ENCODE measurements around the gene TOP2B. TPM values are rescaled to one million over a fixed set of nuclear protein-coding genes. Genes with fewer than 3 reads are reported as not detected.
A peak's percentile ranks its signal among the peaks of the same experiment; 100 is the strongest.

Gene TOP2B
- total and polyA plus RNA-seq, 2 experiments from 2014 or later, result 36.7 to 58.4 TPM

DNA sequence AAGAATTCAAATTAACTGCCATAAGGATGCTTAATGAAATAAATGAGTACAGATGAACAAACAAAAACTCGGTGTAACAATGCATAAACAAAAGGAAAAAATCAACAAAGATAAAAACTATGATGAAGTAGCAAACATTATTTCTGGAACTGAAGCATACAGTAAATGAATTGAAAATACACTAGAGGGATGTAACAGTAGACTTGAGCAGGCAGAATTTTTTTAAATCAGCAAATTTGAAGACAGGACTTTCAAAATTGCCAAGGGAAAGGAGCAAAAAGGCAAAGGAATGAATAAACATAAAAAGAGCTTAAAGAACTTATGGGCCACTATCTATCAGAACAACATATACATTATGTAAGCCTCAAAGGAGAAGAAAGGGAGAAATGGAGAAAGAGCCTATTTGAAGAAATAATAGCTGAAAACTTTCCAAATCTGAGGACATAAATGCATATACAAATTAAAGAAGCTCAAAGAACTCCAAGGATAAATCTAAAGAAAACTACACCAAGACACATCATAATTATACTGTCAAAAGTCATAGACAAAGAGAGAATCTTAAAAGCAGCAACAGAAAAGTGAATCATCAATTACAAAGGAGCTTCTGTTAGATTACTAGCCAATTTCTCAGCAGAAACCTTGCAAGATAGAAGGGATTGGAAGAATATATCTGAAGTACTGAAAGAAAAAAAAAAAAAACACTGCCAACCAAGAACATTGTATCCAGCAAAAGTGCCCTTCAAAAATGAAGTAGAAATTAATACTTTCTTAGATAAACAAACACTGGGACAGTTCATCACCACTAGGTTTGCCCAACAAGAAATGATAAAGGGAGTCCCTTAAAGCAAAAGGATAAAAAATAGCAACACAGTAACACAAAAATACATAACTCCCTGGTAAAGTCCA is 15.5 kb downstream of the TOP2B start:
- 95 to 97% methylated on average over 1 of the region's 1 CpG for WGBS, 2 experiments (ENCODE audit: low coverage in 1 of 2, low lambda C conversion rate in 2 of 2, missing lambda C conversion rate in 2 of 2)
- in situ Hi-C loops (cut with MboI), result no loop called here

DNA sequence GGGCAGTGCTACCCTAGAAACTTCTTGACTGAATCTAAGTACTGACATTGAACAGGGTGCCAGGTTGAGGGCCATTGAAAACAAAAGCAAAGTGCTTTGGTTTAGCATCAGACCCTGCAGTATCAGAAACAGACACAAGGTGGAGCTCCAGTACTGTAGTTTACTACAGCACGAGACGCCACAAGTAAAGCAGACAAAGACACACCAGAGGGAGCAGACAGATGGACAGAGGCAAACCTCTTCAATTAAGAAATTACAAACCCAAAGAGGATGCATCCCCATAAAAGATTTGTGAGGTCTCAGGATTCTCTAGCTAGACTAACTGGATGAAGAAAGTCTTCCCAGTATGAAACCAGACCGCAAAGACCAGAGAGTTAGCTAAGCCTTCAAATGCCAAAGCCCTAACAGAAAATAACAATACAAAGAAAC is 16.6 kb downstream of the TOP2B start:
- H3K9me2 ChIP-seq (ENCODE audit: insufficient read depth), result no peaks in the 10 kb centered on the region
- peaks cover 13% of the 10 kb centered on the region for H3K4me1 ChIP-seq (ENCODE audit: insufficient read depth)
- in situ Hi-C loops (cut with MboI), result no loop called here
- 53 to 55% methylated on average over 3 of the region's 3 CpGs for WGBS, 2 experiments (ENCODE audit: low coverage in 1 of 2, low lambda C conversion rate in 2 of 2, missing lambda C conversion rate in 2 of 2)
- DNase-seq, result peak; percentile 78
- no peak overlapping the region for H2AFZ ChIP-seq
- H3K27ac ChIP-seq, result no peak overlapping the region
- no peak for TF ChIP-seq EZH2 (IDR thresholded peaks at IDR 0.05; ENCODE audit: insufficient read depth, poor library complexity, severe bottlenecking)
- TF ChIP-seq EZH2phosphoT487 (IDR thresholded peaks at IDR 0.05; ENCODE audit: insufficient read depth, low read depth), result no peak
- no peaks in the 10 kb centered on the region for H3K27me3 ChIP-seq (replicated peaks; ENCODE audit: insufficient read depth)
- H3K9ac ChIP-seq, result no peak overlapping the region
- H3K9me3 ChIP-seq (ENCODE audit: low read depth), result no peaks in the 10 kb centered on the region
- peaks cover 100% of the 10 kb centered on the region for H3K79me2 ChIP-seq (ENCODE audit: insufficient read depth)
- 0 out of 2 replicates have a peak, but pooled peaks cover 8% of the 10 kb centered on the region for H3F3A ChIP-seq (ENCODE audit: insufficient read depth)
- H3K36me3 ChIP-seq (ENCODE audit: low read depth), result no peaks in the 10 kb centered on the region; the same call in 1 of the 2 replicates
- peaks cover 36% of the 10 kb centered on the region for H4K20me1 ChIP-seq (ENCODE audit: insufficient read depth)
- H3K4me3 ChIP-seq, result no peak overlapping the region
- H3K4me2 ChIP-seq (ENCODE audit: unreplicated experiment), result no peak overlapping the region

More for the DNA sequence above, 15.5 kb downstream of the TOP2B start:
- H2AFZ ChIP-seq, result no peak overlapping the region
- no peak overlapping the region for H3K4me3 ChIP-seq
- peaks cover 18% of the 10 kb centered on the region for H3K4me1 ChIP-seq (ENCODE audit: insufficient read depth)
- H3K9me2 ChIP-seq (ENCODE audit: insufficient read depth), result no peaks in the 10 kb centered on the region
- no peak overlapping the region for H3K27ac ChIP-seq
- H3K9me3 ChIP-seq (ENCODE audit: low read depth), result no peaks in the 10 kb centered on the region
- no peaks in the 10 kb centered on the region for H3K36me3 ChIP-seq (ENCODE audit: low read depth)
- peaks cover 37% of the 10 kb centered on the region for H4K20me1 ChIP-seq (ENCODE audit: insufficient read depth)
- no peak overlapping the region for H3K4me2 ChIP-seq (ENCODE audit: unreplicated experiment)
- 0 out of 2 replicates have a peak, but pooled peaks cover 8% of the 10 kb centered on the region for H3F3A ChIP-seq (ENCODE audit: insufficient read depth)
- H3K27me3 ChIP-seq (replicated peaks; ENCODE audit: insufficient read depth), result no peaks in the 10 kb centered on the region
- DNase-seq, result no peak
- TF ChIP-seq EZH2phosphoT487 (IDR thresholded peaks at IDR 0.05; ENCODE audit: insufficient read depth, low read depth) (no peak), EZH2 (IDR thresholded peaks at IDR 0.05; ENCODE audit: insufficient read depth, poor library complexity, severe bottlenecking) (no peak)
- H3K9ac ChIP-seq, result no peak overlapping the region
- peaks cover 100% of the 10 kb centered on the region for H3K79me2 ChIP-seq (ENCODE audit: insufficient read depth)

DNA sequence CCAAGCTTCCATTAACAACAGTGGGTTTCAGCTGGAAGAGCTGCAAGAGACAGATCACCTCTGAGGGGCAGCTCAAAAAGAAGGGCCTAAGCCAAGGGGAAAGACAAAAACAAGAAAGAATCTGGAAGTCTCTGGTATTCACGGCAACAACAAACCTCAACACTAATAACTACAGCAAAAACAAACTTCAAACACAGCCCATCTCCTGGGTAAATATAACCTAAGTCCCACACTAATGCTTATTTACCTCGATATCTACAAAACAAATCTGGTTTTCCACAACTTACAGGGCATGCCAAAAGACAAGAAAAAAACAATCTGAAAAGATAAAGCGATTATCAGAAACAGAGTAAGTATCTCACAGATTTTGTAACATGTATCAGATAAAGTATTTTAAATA is 29.7 kb downstream of the TOP2B start:
- peaks cover 4% of the 10 kb centered on the region; the same call in 1 of the 2 replicates for H3K4me1 ChIP-seq (ENCODE audit: insufficient read depth)
- H3K36me3 ChIP-seq (ENCODE audit: low read depth), result peaks cover 64% of the 10 kb centered on the region
- no peak overlapping the region for H3K4me3 ChIP-seq
- H2AFZ ChIP-seq, result no peak overlapping the region
- in situ Hi-C loops (cut with MboI), result no loop called here
- peaks cover 45% of the 10 kb centered on the region for H3K79me2 ChIP-seq (ENCODE audit: insufficient read depth)
- H3K27ac ChIP-seq, result no peak overlapping the region
- no peaks in the 10 kb centered on the region for H3K27me3 ChIP-seq (replicated peaks; ENCODE audit: insufficient read depth)
- no peak overlapping the region for H3K9ac ChIP-seq
- H3F3A ChIP-seq (ENCODE audit: insufficient read depth), result no peaks in the 10 kb centered on the region; the same call in 1 of the 2 replicates
- no peak for TF ChIP-seq EZH2 (IDR thresholded peaks at IDR 0.05; ENCODE audit: insufficient read depth, poor library complexity, severe bottlenecking)
- H3K9me2 ChIP-seq (ENCODE audit: insufficient read depth), result no peaks in the 10 kb centered on the region
- no peaks in the 10 kb centered on the region for H3K9me3 ChIP-seq (ENCODE audit: low read depth)
- WGBS, 2 experiments (ENCODE audit: low coverage in 1 of 2, low lambda C conversion rate in 2 of 2, missing lambda C conversion rate in 2 of 2), result 79 to 87% methylated on average over 3 of the region's 3 CpGs
- H3K4me2 ChIP-seq (ENCODE audit: unreplicated experiment), result no peak overlapping the region
- no peaks in the 10 kb centered on the region for H4K20me1 ChIP-seq (ENCODE audit: insufficient read depth)
- DNase-seq, result no peak

DNA sequence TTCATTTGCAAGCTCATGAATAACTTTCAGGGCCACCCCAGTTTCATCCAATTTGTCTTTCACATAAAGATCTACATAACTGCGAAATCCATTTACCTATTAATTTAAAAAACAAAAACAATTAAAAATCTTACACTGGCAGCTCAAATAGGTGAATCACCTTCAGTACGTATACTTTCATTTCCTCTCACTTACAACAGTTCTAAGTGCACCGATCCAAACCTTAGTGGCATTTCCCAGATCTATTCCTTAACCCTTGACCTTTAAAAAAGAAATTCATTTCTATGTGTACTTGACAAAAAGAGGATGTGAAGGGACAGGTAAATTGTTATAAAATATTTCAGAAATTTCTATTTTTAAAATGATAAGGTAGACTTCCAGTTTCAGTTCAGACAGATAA is 30.8 kb downstream of the TOP2B start:
- in situ Hi-C loops (cut with MboI), result no loop called here
- H3K79me2 ChIP-seq (ENCODE audit: insufficient read depth), result peaks cover 36% of the 10 kb centered on the region
- H3K4me3 ChIP-seq, result no peak overlapping the region
- no peaks in the 10 kb centered on the region for H4K20me1 ChIP-seq (ENCODE audit: insufficient read depth)
- DNase-seq, result no peak
- H2AFZ ChIP-seq, result no peak overlapping the region
- no peaks in the 10 kb centered on the region for H3K9me3 ChIP-seq (ENCODE audit: low read depth)
- no peaks in the 10 kb centered on the region for H3K9me2 ChIP-seq (ENCODE audit: insufficient read depth)
- no peak overlapping the region for H3K27ac ChIP-seq
- no peak overlapping the region for H3K4me2 ChIP-seq (ENCODE audit: unreplicated experiment)
- TF ChIP-seq EZH2 (IDR thresholded peaks at IDR 0.05; ENCODE audit: insufficient read depth, poor library complexity, severe bottlenecking), result no peak
- TF ChIP-seq EZH2phosphoT487 (IDR thresholded peaks at IDR 0.05; ENCODE audit: insufficient read depth, low read depth), result no peak
- H3K9ac ChIP-seq, result no peak overlapping the region
- 98 to 99% methylated on average over 3 of the region's 3 CpGs for WGBS, 2 experiments (ENCODE audit: low coverage in 1 of 2, low lambda C conversion rate in 2 of 2, missing lambda C conversion rate in 2 of 2)
- H3K27me3 ChIP-seq (replicated peaks; ENCODE audit: insufficient read depth), result no peaks in the 10 kb centered on the region
- H3K36me3 ChIP-seq (ENCODE audit: low read depth), result peaks cover 75% of the 10 kb centered on the region
- H3F3A ChIP-seq (ENCODE audit: insufficient read depth), result no peaks in the 10 kb centered on the region; the same call in 1 of the 2 replicates
- H3K4me1 ChIP-seq (ENCODE audit: insufficient read depth), result peaks cover 4% of the 10 kb centered on the region; the same call in 1 of the 2 replicates

All from GM23248 (cell line).